Measurements from ENCODE around the gene CEMIP. TPM values are rescaled to one million over a fixed set of nuclear protein-coding genes. Genes with fewer than 3 reads are reported as not detected.

CEMIP gene
- total RNA-seq, 4 donors from 2014 or later = 3.4 to 9.7 (median 4.9) TPM

GRCh38 chr15:80890341-80891005, 111.3 kb downstream of the CEMIP start:
- H3K4me3 ChIP-seq (ENCODE audit: low read depth, poor library complexity, severe bottlenecking) = no peak overlapping the region
- intact Hi-C loops (cut with DNase I; ENCODE audit: low total_unique reads) = no loop called here
- TF ChIP-seq CTCF (IDR thresholded peaks at IDR 0.05) = no peak
- no peak for TF ChIP-seq POLR2A (IDR thresholded peaks at IDR 0.05)
- DNase-seq (ENCODE audit: low spot score in 2 of 2) = no peak
- 72 to 83% methylated on average over 8 of the region's 8 CpGs for WGBS, 2 donors

GRCh38 chr15:80891006-80891405, 111.8 kb downstream of the CEMIP start:
- intact Hi-C loops (cut with DNase I; ENCODE audit: low total_unique reads) = no loop called here
- no peak for TF ChIP-seq POLR2A (IDR thresholded peaks at IDR 0.05)
- no peak overlapping the region for H3K4me3 ChIP-seq (ENCODE audit: low read depth, poor library complexity, severe bottlenecking)
- no peak for DNase-seq (ENCODE audit: low spot score in 2 of 2)

- H3K4me3 ChIP-seq (ENCODE audit: low read depth, poor library complexity, severe bottlenecking) = no peak overlapping the region
- no peak for DNase-seq (ENCODE audit: low spot score in 2 of 2)
- TF ChIP-seq CTCF (IDR thresholded peaks at IDR 0.05) (no peak), POLR2A (IDR thresholded peaks at IDR 0.05) (no peak)
- intact Hi-C loops (cut with DNase I; ENCODE audit: low total_unique reads) = no loop called here
- 83 to 92% methylated on average over 5 of the region's 5 CpGs for WGBS, 2 donors
These were observed 113.2 kb downstream of the CEMIP start for GRCh38 chr15:80892414-80892813.

GRCh38 chr15:80893777-80894176, 114.6 kb downstream of the CEMIP start:
- DNase-seq (ENCODE audit: low spot score in 2 of 2) = no peak
- WGBS, 2 donors = 31 to 35% methylated on average over 1 of the region's 1 CpG
- TF ChIP-seq CTCF (IDR thresholded peaks at IDR 0.05) (no peak), POLR2A (IDR thresholded peaks at IDR 0.05) (no peak)
- H3K4me3 ChIP-seq (ENCODE audit: low read depth, poor library complexity, severe bottlenecking) = no peak overlapping the region
- intact Hi-C loops (cut with DNase I; ENCODE audit: low total_unique reads) = no loop called here

GRCh38 chr15:80895091-80895490, 115.9 kb downstream of the CEMIP start:
- DNase-seq (ENCODE audit: low spot score in 2 of 2) = no peak
- intact Hi-C loops (cut with DNase I; ENCODE audit: low total_unique reads) = no loop called here
- no peak overlapping the region for H3K4me3 ChIP-seq (ENCODE audit: low read depth, poor library complexity, severe bottlenecking)
- TF ChIP-seq CTCF (IDR thresholded peaks at IDR 0.05) = no peak
- no peak for TF ChIP-seq POLR2A (IDR thresholded peaks at IDR 0.05)
- WGBS, 2 donors = 61 to 77% methylated on average over 7 of the region's 7 CpGs

GRCh38 chr15:80895965-80896364, 116.8 kb downstream of the CEMIP start:
- intact Hi-C loops (cut with DNase I; ENCODE audit: low total_unique reads) = no loop called here
- WGBS, 2 donors = 97 to 100% methylated on average over 2 of the region's 2 CpGs

More at GRCh38 chr15:80895965-80896364, 116.8 kb downstream of the CEMIP start:
- no peak for TF ChIP-seq CTCF (IDR thresholded peaks at IDR 0.05)
- TF ChIP-seq POLR2A (IDR thresholded peaks at IDR 0.05) = no peak
- H3K4me3 ChIP-seq (ENCODE audit: low read depth, poor library complexity, severe bottlenecking) = no peak overlapping the region
- DNase-seq (ENCODE audit: low spot score in 2 of 2) = no peak

Measured in lower leg skin (tissue), 4 donors.